NCI-H69 (cell line): ENCODE data around the gene BLOC1S1.

Source experiments
- DNase-seq: peaks from one replicate; lab custom pipeline; 2025; lab: John Stamatoyannopoulos, UW

BLOC1S1 gene

GRCh38 chr12:55728186-55728938, 12.5 kb downstream of the BLOC1S1 start:
- DNase-seq, result peak; percentile 74

DNA sequence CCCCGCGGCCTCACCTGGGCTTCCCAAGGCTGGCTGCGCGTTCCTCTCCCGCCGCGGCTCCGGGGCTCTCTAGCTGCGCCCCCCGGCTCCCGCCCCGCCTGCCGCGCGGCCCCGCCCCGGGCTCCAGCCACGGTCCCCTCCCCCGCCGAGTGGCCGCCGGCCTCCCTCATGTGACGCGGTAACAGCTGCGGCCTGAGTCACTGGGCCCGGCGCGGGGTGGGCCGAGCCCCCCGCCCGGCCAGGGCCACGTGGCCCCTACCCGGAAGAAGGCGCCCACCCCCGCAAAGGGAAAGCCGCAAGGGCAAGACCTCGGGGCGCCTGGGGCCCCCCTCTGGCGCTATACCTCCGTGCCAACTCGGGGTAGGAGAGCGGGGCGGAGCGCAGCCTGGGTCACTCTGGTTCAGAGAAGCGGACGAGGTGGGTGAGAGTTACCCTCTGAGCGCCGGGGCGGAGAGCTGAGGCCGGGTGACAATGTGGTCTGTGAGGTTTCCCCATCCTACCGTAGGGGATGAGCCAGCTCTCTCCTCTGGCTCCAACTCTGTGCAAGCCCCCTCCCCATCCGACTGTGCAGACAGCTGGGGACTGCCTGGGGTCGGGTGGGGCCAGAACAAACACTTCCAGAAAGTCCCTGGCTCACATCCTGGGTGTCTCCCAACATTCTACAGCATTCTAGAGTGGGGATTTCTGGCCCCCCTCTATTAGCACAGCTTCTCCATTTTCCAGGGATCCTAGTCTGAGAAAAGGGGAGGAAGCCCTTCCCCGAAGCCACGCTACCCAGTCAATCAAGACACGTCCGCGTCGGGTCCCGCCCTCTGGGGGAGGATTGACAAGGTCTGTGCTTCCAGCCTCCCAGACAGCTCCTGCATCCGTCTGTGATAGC, 13.3 kb downstream of the BLOC1S1 start, which contains the start of gene CD63:
CD63 (minus strand) TSS at position 71 of the 880 bp plus-strand sequence. CDS start 668 bp downstream, outside the sequence.
- DNase-seq, result peak; percentile 96

- peak; percentile 66 for DNase-seq
Observed at GRCh38 chr12:55729819-55730818, 14.3 kb downstream of the BLOC1S1 start.

DNA sequence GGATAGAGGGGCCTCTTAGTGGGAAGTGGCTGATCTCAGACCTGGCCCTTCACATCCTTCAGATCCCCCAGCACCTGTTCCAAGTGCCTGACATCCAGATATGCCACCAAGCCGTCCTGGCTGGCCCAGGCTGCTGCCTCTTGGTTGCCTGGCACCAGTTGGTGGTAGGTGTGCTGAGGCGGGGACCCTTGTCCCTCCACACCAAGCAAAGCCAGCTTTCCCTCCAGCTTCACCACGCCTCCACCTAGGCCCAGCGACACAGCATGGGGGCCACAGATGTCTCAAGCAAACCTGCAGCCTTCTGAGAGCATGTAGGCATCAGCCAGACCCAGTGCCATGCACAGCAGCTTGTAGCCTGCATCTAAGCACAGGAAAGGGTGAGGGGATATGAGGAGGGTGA, 16.4 kb downstream of the BLOC1S1 start:
- peak; percentile 28 for DNase-seq

- DNase-seq, result peak; percentile 37
Observed at GRCh38 chr12:55733021-55733555, 17.2 kb downstream of the BLOC1S1 start.

DNA sequence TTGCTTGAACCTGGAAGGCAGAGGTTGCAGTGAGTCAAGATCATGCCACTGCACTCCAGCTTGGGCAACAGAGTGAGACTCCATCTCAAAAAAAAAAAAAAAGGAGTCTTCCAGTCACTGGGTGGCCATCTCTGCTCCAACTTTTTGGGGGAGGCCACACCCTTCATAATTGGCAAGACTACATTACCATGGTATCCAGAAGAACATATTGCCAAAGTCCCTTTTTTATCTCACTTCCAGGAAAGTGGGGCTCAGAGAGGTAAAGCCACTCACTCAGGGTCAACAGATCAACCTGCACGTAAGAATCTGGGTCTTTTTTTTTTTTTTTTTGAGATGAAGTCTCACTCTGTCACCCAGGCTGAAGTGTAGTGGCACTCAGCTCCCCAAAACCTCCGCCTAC, 18.0 kb downstream of the BLOC1S1 start:
- DNase-seq, result no peak

- DNase-seq, result no peak
Observed at GRCh38 chr12:55734595-55734994, 18.7 kb downstream of the BLOC1S1 start.

DNA sequence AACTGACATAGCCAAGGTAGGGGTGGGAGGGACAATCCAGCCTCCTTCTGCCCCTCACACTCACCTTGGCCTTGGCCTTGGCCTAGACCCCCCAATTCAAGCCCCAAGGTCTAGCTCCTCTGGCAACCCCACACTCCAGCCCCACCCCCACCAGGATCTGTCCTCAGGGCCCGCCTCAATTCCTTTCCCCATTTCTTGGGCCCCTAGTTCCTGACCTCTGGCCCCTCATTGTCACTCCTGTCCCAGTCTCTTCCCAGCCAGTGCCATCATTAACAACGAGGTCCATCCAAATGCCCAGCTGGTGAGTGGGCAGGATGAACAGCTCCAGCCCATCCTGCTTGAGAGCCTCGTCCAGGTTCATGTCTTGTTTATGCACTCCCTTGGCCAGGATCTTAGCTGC, 20.2 kb downstream of the BLOC1S1 start:
- DNase-seq, result no peak

DNA sequence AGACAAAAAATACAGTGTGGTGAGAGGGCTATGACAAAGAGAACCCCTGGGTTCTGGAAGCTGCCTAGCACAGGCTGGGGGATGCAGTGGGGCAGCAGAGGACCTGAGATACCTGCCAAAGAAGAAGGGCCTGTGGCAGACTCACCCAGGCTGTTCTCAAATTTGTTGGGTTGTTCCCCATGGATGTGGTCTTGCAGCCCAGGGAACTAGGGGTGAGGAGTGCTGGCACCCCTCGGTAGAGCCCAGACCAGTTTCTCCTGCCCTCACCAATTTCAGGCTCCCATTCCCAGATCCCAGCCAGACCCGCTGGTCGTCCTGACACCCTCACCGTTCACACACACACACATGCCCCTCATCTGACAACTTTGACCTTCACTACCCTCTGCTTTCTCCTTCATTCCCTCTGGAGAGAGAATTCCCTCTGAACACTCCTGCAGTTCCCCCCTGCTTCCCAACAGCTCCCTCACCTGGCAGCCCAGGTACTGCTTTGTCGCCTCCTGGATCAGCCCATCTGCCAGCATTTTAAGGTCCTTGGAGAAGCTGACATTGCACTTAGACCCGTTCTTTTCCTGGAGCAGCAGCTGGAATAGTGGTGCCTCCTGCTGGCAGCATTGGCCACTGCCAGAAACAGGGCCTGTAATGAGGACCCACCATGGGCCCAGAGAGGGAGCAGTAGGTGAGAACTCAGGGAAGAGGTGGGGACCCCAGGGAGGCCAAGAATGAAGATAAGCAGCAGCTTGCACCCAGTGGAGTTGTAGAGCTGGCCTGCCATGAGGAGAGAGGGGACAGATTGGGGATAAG, 21.1 kb downstream of the BLOC1S1 start:
- peak; percentile 96 for DNase-seq

- DNase-seq, result peak; percentile 79
Observed at GRCh38 chr12:55737581-55738122, 21.8 kb downstream of the BLOC1S1 start.

GRCh38 chr12:55738123-55739024, 22.5 kb downstream of the BLOC1S1 start:
- peak; percentile 97 for DNase-seq

- DNase-seq, result no peak
Observed at GRCh38 chr12:55739025-55739378, 23.2 kb downstream of the BLOC1S1 start.

DNA sequence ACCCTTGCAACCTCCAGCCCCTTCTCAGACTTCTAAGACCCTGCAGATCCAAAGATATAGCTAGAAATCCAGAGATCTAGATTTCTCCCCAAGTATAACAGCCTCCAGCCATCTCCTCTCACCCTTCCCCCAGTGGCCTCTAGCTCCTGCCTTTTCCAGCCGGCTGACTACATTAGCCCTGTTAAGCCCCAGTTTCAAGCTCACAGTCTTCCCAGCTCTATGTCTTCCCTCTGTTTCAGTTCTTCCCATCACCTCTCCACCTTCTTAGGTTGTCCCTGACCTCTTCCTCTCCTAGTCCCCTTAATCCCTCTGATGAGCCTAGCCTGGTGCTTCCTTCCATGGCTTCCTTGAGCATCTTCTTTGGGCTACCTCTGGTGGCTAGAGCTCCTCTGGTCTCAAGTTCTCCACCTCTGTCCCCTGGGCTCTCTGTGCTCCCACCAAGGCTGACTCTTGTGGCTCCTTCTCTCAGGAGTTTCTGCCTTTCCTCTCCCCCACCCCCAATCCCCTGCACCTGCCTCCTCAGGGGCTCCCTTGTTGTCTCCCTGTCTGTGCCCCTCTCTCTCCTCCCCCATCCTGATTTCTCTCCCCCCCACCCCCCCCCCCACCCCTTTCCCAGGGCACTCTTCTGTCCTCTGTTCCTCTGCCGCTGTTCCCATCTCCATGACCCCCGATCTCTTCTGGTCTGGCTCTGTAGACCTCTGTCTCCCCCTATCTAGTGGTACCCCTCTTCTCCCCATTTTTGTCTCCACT, 26.3 kb downstream of the BLOC1S1 start:
- no peak for DNase-seq

DNA sequence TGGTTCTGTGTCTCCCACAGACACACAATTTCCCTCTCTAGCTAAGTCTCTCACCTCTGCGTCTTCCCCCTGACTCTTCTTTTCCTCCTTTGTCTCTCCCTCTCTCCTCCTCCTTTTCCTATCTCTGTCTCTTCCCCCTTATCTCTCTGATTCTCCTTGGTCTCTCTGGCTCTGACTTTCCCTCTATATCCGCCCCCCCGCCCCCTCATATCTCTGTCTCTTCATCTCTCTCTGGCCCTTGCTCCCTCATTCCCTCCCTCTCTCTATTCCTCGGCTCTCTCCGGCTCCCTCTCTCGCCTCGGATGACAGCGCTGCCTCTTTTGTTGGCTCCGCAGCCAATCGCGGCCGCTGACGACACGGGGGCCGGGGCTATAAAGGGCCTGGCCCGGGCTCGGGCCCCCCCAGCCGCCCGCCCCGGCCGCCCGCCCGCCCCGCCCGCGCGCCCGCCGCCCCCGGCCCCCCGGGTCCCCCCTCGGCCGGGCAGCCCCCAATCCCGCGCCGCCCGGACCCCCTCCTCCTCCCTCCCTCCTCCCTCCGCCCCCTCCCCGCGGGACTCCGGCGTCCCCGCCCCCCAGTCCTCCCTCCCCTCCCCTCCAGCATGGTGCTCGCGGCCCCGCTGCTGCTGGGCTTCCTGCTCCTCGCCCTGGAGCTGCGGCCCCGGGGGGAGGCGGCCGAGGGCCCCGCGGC, 27.0 kb downstream of the BLOC1S1 start, which contains the start of gene GDF11:
GDF11 (plus strand) TSS at position 404 of the 687 bp plus-strand sequence; CDS start at position 599, 195 bp downstream.
- peak; percentile 95 for DNase-seq

DNA sequence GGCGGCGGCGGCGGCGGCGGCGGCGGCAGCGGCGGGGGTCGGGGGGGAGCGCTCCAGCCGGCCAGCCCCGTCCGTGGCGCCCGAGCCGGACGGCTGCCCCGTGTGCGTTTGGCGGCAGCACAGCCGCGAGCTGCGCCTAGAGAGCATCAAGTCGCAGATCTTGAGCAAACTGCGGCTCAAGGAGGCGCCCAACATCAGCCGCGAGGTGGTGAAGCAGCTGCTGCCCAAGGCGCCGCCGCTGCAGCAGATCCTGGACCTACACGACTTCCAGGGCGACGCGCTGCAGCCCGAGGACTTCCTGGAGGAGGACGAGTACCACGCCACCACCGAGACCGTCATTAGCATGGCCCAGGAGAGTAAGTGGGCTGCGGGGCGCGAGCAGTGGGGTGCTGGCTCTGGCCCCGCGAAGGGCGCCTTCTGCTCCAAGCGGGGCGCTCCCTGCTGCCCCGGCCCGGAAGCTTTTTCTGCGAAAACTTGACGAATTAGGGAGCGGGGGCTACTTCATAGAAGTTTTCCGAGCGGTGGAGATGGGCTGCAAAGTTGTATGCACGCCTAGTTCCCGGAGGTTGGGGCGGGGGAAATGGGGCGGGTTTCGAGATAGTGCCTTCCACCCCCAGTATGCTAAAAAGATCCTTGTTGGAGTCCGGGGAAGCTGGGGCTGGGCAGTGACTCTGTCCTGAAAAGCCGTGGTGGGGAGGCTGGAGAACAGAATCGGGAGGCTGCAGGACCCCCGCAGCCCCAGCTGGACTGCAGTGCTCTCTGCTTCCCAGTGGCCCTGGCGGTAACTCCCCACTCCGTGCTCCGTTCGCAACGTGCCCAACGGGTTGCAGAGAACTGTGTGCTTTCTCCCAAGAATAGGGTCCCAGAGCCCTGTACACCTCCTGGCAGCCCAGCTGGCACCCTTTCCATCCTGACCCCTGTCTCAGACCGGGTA, 27.8 kb downstream of the BLOC1S1 start:
- DNase-seq, result peak; percentile 84

DNA sequence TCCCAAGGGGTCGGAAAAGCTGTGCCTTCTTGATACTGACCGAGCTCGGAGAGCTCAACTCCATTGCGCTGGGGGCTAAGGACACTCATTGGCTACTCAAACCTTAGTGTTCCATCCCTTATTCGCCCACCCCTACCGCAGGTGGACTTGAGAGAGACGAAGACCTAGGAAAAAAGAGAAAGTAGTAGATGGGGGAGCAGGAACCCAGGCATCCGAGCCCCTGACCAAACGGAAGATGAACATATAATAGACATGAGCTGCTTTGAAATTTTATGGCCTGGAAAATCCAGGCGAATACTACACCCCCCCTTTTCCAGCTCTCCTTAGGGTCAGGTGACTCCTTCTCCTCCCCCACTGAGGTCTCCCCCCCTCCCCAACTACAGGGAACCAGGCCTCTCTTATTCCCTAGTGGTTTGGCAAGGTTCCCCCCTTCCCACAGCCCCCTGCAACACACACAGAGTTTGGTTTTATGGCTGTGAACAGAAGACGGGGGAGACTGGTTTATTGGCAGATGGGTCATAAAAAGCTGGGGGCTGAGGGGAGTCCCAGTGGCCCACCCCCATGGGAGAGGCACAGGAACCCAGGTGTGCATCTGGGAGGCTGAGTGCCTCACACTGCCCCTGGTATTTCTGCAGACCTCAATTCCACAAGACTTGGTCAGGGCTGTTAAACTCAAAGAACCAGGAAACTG, 28.6 kb downstream of the BLOC1S1 start:
- peak; percentile 61 for DNase-seq
